Stimulated activated CD8-positive, alpha-beta memory T cell treated with anti-CD3 and anti-CD28 coated beads, Interleukin-7, amount 100 ng/mL, for 4 hours (primary cell): Measurements from ENCODE around the gene ALDH16A1.

Experiments
- DNase-seq, 2 donors: peaks; one replicate each; pipeline ENCODE4 v3.0.0-alpha.2; 2020; ENCODE audit warnings: low read depth in 2 of 2

The ALDH16A1 gene

DNA sequence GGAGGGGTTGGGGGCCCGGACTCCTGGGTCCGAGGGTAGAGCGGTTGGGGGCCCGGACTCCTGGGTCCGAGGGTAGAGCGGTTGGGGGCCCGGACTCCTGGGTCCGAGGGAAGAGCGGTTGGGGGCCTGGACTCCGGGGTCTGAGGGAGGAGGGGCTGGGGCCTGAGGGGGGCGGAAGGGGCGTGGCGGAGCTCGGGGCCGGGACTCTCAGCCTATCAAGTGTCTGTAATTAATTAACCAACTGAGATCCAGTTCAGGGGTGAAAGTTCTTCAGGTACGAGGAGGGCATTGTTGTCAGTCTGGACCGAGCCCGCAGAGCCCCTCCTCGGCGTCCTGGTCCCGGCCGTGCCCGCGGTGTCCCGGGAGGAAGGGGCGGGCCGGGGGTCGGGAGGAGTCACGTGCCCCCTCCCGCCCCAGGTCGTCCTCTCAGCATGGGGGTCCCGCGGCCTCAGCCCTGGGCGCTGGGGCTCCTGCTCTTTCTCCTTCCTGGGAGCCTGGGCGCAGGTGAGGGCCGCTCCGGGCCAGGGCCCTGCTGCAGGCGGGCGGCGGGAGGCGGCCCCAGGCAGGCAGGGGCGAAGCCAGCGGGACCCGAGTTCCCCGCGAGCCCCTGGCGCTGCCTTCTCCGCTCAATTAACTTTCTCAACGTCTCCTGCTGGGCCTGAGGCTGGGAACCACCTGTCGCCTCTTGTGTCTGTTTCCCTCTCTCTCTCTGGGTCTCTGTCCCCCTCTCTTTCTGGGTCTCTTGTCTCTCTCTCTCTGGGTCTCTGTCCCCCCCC is 60.1 kb downstream of the ALDH16A1 start:
- DNase-seq, result no peak

GRCh38 chr19:49513746-49514118 is 60.7 kb downstream of the ALDH16A1 start:
- no peak for DNase-seq

GRCh38 chr19:49514151-49514550 is 61.1 kb downstream of the ALDH16A1 start:
- no peak for DNase-seq

DNA sequence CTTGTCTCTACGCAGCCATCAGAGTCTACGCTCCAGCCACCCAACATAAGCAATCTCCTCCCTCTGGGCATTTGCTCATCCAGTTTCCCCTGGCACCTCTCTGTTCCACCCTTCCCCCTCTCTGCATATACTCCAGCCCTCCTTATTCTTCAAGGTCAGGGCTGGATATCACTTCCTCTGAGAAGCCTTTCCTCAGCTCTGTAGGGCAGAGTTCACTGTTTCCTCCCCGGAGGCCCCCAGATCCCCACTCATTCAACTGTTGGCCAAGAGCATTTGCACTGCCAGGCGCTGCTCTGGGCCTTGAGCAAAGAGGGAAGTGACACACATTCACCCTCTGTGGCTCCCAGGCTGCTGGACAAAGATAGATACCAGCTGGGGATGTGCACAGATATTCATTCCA is 62.7 kb downstream of the ALDH16A1 start:
- DNase-seq, result no peak

DNA sequence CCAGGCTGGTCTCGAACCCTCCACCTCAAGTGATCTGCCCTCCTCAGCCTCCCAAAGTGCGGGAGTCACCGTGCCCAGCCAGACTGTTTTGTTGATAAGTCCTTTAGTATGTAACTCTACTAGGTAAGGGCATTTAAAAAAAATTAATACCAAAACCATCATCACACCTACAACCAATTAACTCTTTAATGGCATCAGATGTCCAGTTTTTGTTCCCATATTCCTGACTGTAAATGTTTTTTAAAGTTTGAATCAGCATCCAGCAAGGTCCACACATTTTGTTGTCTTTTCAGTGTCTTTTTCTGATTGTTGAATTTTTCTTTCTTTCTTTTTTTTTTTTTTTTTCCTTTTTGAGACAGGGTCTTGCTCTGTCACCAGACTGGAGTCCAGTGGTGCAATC is 65.0 kb downstream of the ALDH16A1 start:
- DNase-seq, result no peak
